Measurements from ENCODE around the gene RBMS1.

The RBMS1 gene

DNA sequence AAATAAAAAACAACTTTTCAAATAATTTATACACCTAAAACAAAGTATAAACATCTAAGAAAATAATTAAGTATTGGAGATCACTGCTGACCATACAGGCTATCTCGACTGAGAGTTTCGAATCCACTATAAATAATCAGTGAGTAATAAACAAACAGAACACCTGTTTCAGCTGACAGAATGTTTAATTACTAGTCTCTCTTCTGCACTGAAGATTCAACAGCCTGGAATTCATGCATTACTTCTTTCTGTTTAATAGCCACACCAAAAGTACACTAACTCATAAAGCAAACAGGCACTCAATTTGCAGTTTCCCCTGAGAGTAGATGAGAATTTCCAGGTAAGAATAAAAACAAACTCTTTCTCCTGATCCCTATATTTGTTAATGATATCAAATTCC lies 138.5 kb downstream of the RBMS1 start:
- no peak for DNase-seq

DNA sequence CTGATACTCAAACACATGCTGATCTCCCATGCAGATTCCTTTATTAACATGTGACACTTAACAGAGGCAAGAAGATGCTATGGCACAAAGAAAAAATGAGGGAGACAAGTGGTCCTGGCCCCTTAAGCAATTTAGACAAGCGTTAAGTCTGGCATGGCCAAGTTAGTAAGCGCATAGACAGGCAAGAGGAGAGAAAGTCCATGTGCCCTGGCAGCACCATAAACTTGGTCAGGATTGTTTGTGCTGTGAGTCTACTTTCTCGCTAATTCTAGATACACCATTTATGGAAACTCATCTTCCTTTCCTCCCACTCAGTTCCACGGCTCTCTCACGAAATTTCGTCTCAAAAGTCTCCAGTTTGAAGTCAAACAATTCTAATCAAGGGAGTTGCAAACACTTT lies 138.9 kb downstream of the RBMS1 start:
- DNase-seq = no peak

DNA sequence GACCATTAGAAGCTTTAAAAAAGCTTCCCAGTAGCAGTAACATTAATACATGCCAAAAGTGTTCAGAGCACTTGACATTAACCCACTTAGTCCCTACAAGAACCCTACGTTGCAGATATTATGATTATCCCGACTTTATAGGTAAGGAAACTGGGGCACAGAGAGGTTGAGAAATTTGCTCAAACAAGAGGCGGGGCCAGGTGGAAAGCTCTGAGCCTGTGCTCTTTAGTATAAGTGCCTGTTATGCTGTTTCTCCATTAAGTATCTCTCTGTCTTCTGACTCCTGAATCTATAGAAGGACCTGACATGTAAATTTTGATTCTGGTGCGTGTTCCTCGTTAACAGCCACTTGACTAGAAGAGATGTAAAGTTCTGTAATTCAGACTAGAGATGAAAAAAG lies 139.8 kb downstream of the RBMS1 start:
- DNase-seq = no peak

DNA sequence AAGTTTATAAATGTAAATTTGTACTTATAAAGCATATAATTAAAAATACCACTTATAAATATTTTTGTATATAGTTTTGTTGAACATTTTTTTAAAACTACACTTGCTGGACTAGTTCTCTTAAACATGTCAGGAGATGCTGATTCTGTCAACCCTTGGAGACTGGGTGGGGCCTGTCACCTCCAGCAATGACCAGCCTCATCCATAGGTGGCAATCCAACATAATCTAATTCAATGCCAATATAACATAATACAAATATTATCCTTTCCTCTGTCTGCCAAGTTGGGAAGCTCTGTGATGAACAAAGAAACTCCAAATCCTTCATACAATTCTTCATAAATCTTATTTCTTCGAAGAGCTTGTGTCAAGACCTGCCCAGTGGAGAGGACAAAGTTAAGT lies 140.4 kb downstream of the RBMS1 start:
- DNase-seq = no peak

DNA sequence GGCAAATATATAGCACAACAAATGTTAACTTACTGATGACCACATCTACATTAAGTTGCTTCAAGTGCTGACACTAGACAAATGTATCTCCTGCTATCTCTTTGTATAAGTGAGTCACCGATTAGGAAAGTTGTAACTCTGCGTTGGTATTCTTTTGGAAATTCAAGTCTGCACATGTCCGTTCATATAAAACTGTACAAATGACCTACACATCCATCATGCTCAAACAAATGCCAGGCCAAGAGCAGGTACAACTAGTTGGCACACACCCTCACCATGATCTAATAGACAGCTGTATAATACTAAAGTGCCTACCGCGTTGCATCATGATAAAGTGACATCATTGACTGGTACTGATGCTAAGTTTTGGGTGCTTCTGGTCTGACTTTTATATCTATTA lies 141.1 kb downstream of the RBMS1 start:
- DNase-seq = no peak

DNA sequence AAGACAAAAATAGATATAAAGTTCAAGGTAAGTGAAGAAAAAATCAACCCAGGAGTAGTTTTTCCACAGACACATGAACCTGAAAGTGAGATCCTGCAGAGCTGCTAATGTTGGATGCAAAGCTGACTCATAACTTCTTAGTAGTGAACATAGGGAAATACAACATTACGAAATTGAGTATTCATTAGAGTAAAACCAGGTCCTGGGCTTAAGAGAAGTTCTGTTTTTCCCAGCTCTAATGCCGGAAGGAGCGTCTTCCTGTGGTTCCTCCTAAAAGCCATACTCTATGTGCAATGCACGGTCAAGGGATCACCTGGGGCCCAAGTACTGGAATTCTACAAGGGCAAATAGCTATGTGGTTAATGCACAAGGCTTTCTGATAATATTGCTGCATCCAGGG lies 141.7 kb downstream of the RBMS1 start:
- DNase-seq = no peak

DNA sequence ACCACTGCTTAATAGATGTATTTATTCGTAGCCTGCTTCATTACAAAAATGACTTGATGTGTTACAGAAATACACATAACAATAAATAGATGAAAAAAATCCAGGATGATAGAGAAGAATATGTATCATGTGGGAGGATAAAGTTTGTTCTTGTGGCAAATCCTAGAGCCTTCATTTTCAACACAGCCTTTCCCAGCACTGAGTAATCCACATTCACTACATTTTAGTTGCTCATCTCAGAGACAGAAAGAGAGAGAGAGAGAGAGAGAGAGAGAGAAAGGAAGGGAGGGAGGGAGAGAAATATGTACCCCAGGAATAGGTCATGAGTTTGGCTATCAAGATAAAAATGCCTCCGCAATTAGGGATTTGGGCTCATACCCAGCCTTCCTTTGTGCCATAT lies 144.3 kb downstream of the RBMS1 start:
- DNase-seq = no peak

DNA sequence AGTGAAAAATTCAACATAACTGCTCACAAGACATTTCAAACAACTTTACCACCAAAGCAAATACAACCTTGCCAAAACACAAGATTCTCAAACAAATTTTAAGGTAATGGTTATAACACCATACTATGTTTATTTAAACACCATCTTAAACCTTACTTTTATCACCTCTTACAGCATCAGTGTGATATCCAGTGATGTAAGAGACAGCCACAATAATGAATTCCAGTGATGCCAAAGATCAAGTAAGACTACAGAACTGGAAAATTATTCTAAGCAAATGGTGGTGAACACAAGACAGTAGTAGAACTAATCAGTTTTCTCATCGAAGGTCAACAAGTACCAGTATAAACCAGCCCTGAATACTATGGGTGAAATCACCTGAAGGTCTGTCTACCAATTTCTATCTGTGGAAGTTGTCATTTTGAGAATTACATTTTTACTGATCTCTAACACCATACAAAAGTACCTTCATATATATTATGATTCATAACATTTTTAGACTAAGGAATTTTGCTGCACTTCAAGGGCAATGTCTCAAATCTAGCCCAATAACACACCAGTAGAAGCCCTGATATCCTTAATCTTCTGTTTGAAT lies 146.2 kb downstream of the RBMS1 start:
- DNase-seq = no peak

DNA sequence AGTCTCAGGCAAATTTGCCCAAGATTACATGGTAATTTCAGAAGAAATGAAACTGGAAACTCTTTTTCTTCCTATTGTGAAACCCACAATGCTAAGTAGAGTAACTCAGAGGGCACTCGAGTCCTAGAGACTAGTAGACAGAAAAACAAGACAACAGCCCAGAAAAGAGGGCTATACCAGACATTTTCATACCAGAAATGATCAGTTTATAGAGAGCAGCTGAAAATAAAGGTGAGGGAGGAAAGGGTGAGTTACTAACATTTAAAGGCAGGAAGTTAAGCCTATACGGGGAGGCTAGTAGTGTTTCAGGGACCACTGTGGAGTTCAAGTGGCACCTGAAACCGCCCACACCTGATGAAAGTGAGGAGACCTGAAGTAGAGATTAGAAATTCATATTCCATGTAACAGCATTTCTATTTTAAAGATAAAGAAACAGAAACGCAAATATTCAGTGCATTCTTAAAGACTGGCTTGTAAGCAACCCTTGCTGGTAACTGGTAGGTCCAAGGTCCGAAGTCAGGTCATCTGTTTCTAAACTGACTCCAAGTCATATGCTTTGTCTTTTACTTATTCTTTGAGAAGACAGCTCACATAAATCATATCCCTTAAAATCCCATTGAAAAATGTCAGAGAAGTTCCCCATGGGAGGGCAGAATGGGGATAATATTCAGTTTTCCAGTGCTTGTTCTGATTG lies 148.4 kb downstream of the RBMS1 start:
- no peak for DNase-seq

DNA sequence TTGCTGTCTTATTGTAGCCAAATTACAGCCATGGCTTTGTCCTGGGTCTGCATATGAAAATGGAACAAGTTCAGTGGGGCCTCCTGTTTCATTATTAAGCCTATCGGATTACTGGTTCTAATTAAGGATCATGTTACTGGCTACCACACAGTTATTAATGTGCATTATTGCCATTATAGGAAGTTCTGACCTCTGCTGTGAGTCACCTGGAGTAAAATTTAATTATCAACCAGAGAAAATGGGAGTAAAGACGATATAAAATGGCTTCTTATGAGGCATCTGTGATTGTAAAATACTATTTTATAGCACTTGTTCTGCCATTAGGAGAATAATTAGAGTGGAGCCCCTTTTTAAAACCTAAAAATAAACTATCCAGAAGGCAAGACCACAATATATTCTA lies 150.2 kb downstream of the RBMS1 start:
- DNase-seq = no peak

DNA sequence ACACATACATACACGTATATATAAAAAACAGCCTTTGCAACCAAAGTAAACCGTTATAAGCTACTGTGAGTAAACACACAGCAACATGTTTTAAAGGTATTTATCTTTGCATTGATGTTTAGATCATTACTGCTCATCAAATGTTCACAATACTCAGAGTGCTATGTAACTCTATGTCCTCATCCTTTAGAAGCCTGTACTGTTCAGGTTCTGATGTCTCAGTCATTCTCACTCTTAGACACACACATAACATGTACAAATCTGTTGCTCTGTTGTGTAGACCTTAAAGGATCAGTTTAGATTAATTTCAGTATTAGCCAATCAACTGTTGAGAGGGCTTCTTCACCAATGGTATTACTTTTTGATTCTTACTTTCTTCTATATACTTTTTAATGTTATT lies 153.9 kb downstream of the RBMS1 start:
- no peak for DNase-seq

DNA sequence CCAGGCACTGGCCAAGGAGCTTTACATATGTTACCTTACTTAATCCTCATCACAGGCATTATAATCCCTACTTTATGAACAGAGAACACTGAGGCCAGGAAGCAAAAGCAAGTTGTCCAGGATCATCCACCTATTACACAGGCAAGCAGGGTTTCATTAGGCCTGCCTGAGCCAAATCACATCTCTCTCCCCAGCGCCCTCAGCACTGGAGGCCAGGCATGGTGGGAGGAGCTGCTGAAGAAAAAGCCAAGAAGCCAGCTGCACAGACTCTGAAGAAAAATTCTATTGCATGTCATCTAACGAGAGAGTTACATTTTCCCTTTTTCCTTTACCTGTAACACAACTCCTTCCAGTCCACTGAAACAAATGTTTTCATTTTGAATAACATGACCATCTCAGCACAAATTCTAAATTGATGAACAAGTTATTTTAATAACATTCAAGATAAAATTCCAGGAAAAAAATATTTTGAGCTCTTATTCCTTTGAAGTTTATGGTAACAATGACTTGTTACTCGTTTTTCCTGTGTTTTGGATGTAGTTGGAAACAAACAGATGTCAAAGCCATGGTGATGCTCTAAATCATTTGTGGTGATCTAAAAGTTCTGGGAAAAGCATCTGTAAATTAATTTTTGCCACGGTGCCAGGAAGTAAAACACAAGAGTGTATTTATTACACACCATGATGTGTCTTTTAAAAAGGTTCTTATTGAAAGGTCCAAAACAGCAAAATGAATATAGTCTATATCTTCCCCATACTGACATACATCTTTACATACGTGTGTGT lies 154.5 kb downstream of the RBMS1 start:
- no peak for DNase-seq

DNA sequence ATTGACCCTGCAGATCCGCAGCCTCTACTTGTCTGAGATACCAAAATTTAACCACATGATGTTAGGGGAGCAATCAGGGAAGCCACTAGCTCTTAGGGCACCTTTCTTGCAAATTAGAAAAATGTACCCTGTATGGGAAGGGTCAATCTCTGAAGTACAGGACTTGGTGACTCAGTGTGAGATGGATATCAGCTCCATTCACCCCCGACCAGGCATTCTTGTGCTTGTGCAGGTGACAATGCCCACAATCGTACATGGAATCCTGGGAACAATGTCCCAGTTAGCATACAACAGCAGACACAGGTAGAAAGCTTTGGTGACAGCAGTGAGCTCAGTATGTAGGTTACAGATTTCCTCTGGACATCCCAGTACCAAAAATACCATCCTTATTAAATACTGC lies 155.9 kb downstream of the RBMS1 start:
- DNase-seq = no peak

DNA sequence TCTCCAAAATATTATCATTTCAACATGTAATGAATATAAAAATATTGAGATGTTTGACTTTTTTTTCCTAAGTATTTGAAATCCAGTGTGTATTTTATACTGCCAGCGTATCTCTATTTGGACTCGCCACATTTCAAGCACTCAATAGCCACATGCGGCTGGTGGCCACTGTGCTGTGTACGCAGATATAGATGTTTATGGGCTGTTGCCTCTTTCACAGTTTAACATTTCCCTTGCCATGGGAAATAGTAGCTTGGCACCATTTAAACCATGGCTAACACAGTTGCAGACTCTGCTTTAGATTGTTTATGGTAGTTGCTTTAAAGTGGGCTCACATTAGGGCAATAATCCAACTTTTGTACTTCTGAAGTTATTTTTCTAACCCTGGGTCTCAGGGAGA lies 157.0 kb downstream of the RBMS1 start:
- no peak for DNase-seq

DNA sequence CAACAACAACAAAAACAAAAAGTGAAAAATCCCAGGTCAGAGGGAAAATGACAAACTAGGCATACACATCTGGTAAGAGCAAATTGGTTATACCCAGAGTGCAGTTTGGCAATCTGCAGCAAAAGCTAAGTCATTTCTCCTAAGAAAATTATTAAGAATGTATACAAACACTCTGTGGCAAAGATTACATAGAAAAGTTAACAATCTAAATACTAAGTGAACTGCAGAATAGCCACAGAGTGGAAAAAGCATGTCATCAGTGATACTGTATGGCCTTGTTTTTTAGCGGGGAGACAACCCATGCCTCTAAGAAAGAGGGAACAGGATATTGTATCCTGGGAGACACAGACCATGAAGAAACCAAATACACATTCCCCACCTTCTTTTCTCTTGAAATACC lies 157.5 kb downstream of the RBMS1 start:
- DNase-seq = no peak

DNA sequence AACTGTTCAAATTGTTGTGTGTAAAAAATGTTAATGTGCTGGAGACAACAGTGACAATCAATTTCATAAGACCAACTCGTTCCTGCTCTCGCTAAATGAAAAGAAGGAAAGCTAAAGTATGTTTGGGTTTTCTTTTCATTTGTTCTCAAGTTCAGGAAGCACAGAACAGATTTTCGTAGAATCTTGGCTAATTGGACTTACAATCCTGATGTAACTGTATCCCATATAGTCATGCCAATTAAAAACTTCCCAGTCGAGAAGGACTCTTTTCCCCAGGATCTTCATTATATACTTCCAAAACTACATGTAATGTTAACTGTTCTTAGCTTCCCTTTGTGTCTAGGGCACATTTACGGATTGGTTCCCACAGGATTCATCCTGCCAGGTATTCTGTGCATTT lies 158.2 kb downstream of the RBMS1 start:
- no peak for DNase-seq

DNA sequence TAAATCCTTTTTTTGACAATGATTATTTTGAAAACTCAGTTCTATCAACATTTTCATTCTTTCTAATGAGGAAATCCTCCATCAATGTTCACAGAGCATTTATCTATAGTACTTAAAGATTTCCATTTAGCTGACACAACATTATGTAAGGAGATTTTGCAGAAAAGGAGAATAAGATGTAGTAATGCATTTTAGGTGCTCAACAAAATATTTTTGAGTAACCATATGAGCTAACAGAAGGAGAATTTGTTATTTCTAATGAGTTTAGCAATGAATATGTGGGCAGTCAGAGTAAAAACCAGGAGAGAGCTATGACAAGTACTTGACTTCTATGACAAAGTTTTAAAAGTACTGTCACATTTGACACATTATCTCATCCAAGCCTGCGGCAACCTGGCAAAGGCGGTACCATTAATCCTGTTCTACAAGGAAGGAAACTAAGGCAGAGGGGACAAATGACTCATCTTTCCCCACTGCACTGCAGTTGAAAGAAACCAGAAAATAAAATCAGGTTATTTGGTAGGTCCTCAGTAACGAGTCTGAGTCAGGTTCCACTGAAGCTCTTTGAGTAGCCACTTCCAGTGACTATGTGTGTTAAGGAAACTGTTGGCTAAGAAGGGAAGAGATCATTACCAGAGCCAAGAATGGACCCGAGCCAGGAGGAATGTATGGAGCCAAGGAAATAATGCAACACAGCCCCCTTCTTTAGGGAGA lies 159.4 kb downstream of the RBMS1 start:
- DNase-seq = peak; percentile 26 to 33

DNA sequence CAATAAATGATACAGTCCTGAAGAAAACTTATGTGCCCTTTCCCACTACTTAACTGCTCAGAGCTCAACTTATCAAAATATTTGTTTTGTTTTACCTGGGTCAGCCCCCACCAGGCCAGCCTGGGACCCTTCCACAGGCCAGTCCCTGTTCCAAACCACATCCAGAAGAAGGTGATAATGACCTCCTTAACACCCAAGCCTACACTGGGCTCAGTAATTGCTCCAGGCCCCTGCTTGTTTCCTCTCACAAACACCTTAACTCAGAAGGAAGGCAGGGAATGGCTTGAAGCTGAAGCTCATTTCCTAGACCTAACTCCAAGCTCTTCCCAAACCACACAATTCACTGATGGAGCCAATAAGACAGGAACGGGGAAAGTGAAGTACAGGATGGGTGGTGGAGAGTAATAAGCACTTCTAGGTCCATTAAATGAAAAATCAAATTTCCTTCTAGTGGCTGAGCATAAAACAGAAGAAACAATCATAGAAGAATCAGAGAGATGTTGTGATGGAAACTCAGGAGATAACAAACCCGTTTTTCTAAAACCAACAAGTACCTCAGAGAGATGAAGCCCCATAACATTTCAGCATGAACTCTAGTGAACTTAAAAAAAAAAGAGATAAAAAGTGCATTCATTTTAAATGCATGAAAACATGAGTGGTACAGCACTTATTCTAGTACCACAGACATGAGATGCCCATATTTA lies 160.1 kb downstream of the RBMS1 start:
- no peak for DNase-seq

DNA sequence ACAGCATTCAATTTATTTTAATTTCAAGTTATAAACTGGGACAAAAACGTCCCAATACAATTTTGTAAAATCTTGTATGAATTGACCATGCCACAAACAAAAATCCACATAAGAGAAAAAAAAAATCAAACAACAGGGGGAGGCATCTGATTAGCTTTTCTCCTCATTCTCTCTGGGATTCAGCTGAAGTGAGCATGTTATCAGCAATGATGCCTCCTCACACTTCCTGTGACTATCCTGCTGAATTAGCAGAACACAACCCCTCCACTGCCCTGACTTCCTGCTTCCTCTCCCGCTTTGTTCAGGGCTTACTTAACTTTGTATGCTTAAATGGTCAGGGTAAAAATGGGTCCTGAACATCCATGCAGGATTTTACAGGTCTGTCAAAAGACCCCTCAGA lies 161.3 kb downstream of the RBMS1 start:
- DNase-seq = no peak

DNA sequence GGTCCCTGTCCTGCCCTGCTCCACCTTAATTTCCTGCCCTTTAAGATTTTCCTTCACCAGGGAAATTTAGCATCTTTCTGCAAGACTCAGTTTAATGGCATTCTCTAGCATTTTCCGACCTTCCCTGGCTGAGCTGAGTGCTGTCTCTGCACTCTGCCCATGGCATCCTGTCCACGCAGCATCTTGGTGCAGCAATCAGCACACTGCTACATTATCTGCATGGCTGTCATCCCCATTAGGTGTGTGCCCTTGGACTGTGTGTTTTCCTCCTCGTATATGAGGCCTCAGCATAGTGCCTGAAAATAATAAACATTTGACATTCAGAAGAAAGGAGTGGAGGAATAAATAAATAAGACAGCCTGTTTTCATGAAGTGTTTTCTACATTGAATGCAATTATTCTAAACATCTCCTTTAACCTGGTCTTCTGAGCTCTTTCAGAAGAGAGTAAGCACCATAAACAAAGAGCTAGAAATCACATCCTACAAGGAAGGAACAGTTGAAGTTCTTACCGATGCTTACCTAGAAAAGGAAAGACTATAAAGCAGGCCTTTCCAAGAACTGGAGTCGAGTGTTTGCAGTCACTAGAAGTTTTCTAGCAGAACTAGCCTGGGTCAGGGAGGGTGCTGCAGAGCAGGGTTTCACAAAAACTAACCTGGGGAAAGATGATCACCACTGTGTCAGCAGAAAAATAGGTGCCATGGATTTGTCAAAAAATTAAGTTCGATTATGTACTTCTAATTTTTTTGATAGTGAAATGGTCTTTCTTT lies 162.2 kb downstream of the RBMS1 start:
- DNase-seq = no peak

DNA sequence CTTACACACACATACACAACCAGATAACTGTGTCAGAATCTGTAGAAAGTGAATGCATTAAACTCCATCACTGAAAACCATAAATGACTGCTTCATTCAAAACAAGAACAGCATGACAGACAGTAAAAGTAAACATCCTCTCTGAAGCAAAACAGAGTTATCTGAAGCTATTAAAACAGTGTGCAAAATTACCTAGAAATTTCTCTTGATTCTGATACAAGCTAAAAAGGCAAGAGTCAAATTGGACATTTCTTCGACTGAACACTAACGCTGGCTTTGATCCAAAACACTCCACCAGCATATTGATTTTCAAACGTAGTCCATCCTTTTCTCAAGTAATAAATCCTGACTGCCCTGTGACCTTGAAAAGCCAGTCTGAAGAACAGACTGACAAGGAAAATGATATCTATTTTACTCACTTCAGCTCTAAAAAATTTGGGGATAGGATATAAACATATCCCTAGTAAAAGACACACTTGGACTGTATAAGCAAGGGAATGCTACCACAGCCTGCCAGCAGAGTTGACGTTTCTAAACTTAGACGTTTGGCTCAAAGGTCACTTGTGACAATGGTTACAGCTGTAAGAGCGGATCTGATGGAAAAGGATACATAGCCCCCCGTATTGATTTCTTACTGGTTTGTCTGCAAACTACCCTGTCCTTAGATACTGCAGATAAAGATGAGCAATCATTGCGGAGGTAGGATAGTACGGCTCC lies 164.6 kb downstream of the RBMS1 start:
- DNase-seq = no peak

DNA sequence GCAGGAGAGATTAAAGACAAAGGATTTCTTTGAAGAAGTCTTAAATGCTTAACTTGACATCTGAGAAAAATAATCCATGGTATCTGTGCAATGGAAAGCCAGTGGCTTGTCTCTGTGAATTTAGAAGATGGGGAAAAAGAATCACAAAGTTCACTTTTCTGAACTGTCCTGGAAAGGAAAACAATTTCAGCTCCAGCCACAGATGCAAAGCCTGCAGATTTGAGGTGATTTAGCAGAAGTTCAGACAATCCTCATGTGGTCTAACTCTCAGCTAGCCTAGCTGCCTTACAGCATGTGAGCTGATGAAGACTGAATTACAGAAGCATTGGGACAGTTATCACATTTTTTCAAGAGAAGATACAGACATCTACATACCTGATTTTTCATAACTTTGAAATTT lies 166.8 kb downstream of the RBMS1 start:
- no peak for DNase-seq

All from stimulated activated CD4-positive, alpha-beta T cell treated with anti-CD3 and anti-CD28 coated beads, Interleukin-2, amount 100 ng/mL, for 24 hours (primary cell).